WTC11 (cell line): ENCODE results near the gene TANC1. TPM values are rescaled to one million over a fixed set of nuclear protein-coding genes. Genes with fewer than 3 reads are reported as not detected.
A peak's percentile ranks its signal among the peaks of the same experiment; 100 is the strongest.

Source experiments
- ATAC-seq: fragments of 200-7000 bp; cut with Tn5 transposase; 2 replicates; pipeline ENCODE4 v1.10.0; 2021; ENCODE audit warnings: mild to moderate bottlenecking, moderate library complexity
- CTCF ChIA-PET: fragments of 300-600 bp; sonication (Branson Sonifier 250); formaldehyde crosslinking; loops from one replicate; lab custom pipeline; 2021; ENCODE audit warnings: antibody characterized with exemption; lab: Charles Lee
- POLR2A ChIA-PET: fragments of 350-600 bp; sonication (Branson Sonifier 250); formaldehyde crosslinking; loops from one replicate; lab custom pipeline; 2021; ENCODE audit warnings: antibody characterized with exemption; lab: Charles Lee
- DNase-seq: peaks from one replicate; pipeline ENCODE4 v3.0.0; 2021; ENCODE audit warnings: low spot score
- H3K27ac Mint-ChIP-seq: 2 replicates; pipeline ENCODE4 v1.8.0; 2021; ENCODE audit warnings: mixed read lengths
- H3K27me3 Mint-ChIP-seq: 2 replicates; pipeline ENCODE4 v1.8.0; 2021; ENCODE audit warnings: low read depth, mild to moderate bottlenecking, moderate library complexity, mixed read lengths
- H3K36me3 Mint-ChIP-seq: 2 replicates; pipeline ENCODE4 v1.8.0; 2021; ENCODE audit warnings: mixed read lengths
- H3K4me1 Mint-ChIP-seq: 2 replicates; pipeline ENCODE4 v1.8.0; 2022; ENCODE audit warnings: mixed read lengths
- H3K4me3 Mint-ChIP-seq: 2 replicates; pipeline ENCODE4 v1.8.0; 2021; ENCODE audit warnings: mild to moderate bottlenecking, moderate library complexity, mixed read lengths
- H3K9me3 Mint-ChIP-seq: 2 replicates; pipeline ENCODE4 v1.8.0; 2021; ENCODE audit warnings: mixed read lengths
- ATF3 ChIP-seq: sonication (generic); formaldehyde crosslinking; conservative IDR thresholded peaks from 2 replicates; pipeline ENCODE4 v1.8.1; 2022; ENCODE audit warnings: mild to moderate bottlenecking, missing genetic modification reagents
- ATF6 ChIP-seq: sonication (generic); formaldehyde crosslinking; IDR thresholded peaks from 2 replicates; pipeline ENCODE4 v1.8.1; 2023; ENCODE audit warnings: mild to moderate bottlenecking, missing genetic modification reagents
- CREB1 ChIP-seq: sonication (generic); formaldehyde crosslinking; IDR thresholded peaks from 2 replicates; pipeline ENCODE4 v1.8.0; 2023; ENCODE audit warnings: mild to moderate bottlenecking, missing genetic modification reagents
- CREM ChIP-seq: sonication (generic); formaldehyde crosslinking; IDR thresholded peaks from 2 replicates; pipeline ENCODE4 v1.8.1; 2022; ENCODE audit warnings: mild to moderate bottlenecking, missing genetic modification reagents, moderate library complexity
- E2F1 ChIP-seq: sonication (generic); formaldehyde crosslinking; IDR thresholded peaks from 2 replicates; pipeline ENCODE4 v1.8.0; 2022; ENCODE audit warnings: mild to moderate bottlenecking, missing genetic modification reagents
- FOXK1 ChIP-seq: sonication (generic); formaldehyde crosslinking; IDR thresholded peaks from 2 replicates; pipeline ENCODE4 v1.8.0; 2022; ENCODE audit warnings: mild to moderate bottlenecking, moderate library complexity, missing genetic modification reagents
- FOXP1 ChIP-seq: sonication (generic); formaldehyde crosslinking; IDR thresholded peaks from 2 replicates; pipeline ENCODE4 v1.8.0; 2022; ENCODE audit warnings: missing genetic modification reagents, mild to moderate bottlenecking, moderate library complexity, borderline replicate concordance
- FOXP4 ChIP-seq: sonication (generic); formaldehyde crosslinking; IDR thresholded peaks from 2 replicates; pipeline ENCODE4 v1.8.0; 2022; ENCODE audit warnings: mild to moderate bottlenecking, missing genetic modification reagents
- GABPB1 ChIP-seq: sonication (generic); formaldehyde crosslinking; IDR thresholded peaks from 2 replicates; pipeline ENCODE4 v1.8.1; 2023; ENCODE audit warnings: mild to moderate bottlenecking, missing genetic modification reagents
- JUN ChIP-seq: sonication (generic); formaldehyde crosslinking; IDR thresholded peaks from 2 replicates; pipeline ENCODE4 v1.8.0; 2023; ENCODE audit warnings: mild to moderate bottlenecking, missing genetic modification reagents
- MAX ChIP-seq: sonication (generic); formaldehyde crosslinking; IDR thresholded peaks from 2 replicates; pipeline ENCODE4 v1.8.0; 2022; ENCODE audit warnings: mild to moderate bottlenecking, missing genetic modification reagents
- MXD4 ChIP-seq: fragments of 250-450 bp; sonication (Bioruptor Pico); IDR thresholded peaks from 2 replicates; pipeline ENCODE4 v1.8.0; 2021; ENCODE audit warnings: mild to moderate bottlenecking, moderate library complexity, borderline replicate concordance
- NR1H2 ChIP-seq: sonication (generic); formaldehyde crosslinking; IDR thresholded peaks from 2 replicates; pipeline ENCODE4 v1.9.0; 2021; ENCODE audit warnings: mild to moderate bottlenecking, moderate library complexity, missing genetic modification reagents
- NR2C2 ChIP-seq: sonication (generic); formaldehyde crosslinking; IDR thresholded peaks from 2 replicates; pipeline ENCODE4 v1.8.0; 2022; ENCODE audit warnings: mild to moderate bottlenecking, missing genetic modification reagents
- NR3C1 ChIP-seq: sonication (generic); formaldehyde crosslinking; conservative IDR thresholded peaks from 2 replicates; pipeline ENCODE4 v1.8.1; 2023; ENCODE audit warnings: low read depth, mild to moderate bottlenecking, missing genetic modification reagents
- RELA ChIP-seq: sonication (generic); formaldehyde crosslinking; IDR thresholded peaks from 2 replicates; pipeline ENCODE4 v1.8.1; 2022; ENCODE audit warnings: missing genetic modification reagents, mild to moderate bottlenecking, borderline replicate concordance
- SMAD3 ChIP-seq: sonication (generic); formaldehyde crosslinking; IDR thresholded peaks from 2 replicates; pipeline ENCODE4 v1.8.0; 2022; ENCODE audit warnings: missing genetic modification reagents, mild to moderate bottlenecking, borderline replicate concordance
- SOX15 ChIP-seq: fragments of 250-450 bp; sonication (Bioruptor Pico); IDR thresholded peaks from 2 replicates; pipeline ENCODE4 v1.9.0; 2021; ENCODE audit warnings: mild to moderate bottlenecking
- SP1 ChIP-seq: sonication (generic); formaldehyde crosslinking; conservative IDR thresholded peaks from 2 replicates; pipeline ENCODE4 v1.8.1; 2022; ENCODE audit warnings: missing genetic modification reagents
- ZBTB21 ChIP-seq: sonication (generic); formaldehyde crosslinking; IDR thresholded peaks from 2 replicates; pipeline ENCODE4 v1.8.1; 2023; ENCODE audit warnings: mild to moderate bottlenecking, missing genetic modification reagents, borderline replicate concordance
- ZNF219 ChIP-seq: sonication (generic); formaldehyde crosslinking; IDR thresholded peaks from 2 replicates; pipeline ENCODE4 v1.8.0; 2023; ENCODE audit warnings: missing genetic modification reagents, mild to moderate bottlenecking, borderline replicate concordance
- ZNF232 ChIP-seq: sonication (generic); formaldehyde crosslinking; IDR thresholded peaks from 2 replicates; pipeline ENCODE4 v1.8.0; 2022; ENCODE audit warnings: mild to moderate bottlenecking, missing genetic modification reagents
- ZNF263 ChIP-seq: sonication (generic); formaldehyde crosslinking; IDR thresholded peaks from 2 replicates; pipeline ENCODE4 v1.8.1; 2022; ENCODE audit warnings: low read depth, mild to moderate bottlenecking, moderate library complexity, missing genetic modification reagents
- ZNF396 ChIP-seq: fragments of 250-450 bp; sonication (Bioruptor Pico); IDR thresholded peaks from 2 replicates; pipeline ENCODE4 v1.8.0; 2021; ENCODE audit warnings: mild to moderate bottlenecking, moderate library complexity, borderline replicate concordance
- total RNA-seq: library from RNA; stranded (reverse); gene quantifications from 3 replicates; pipeline ENCODE4 v1.2.3, GENCODE V29; 2021

Gene TANC1
- total RNA-seq, 1 experiment from 2014 or later = 11.6 TPM

GRCh38 chr2:158922601-158923000 is 45.8 kb upstream of the TANC1 start (continued):
- TF ChIP-seq SP1 = no peak
- no peak for TF ChIP-seq SMAD3 (CRISPR knock-in tag)
- TF ChIP-seq NR2C2 (CRISPR knock-in tag) = no peak
- no peak for TF ChIP-seq MXD4
- no peak for TF ChIP-seq NR1H2
- no peak for TF ChIP-seq NR3C1 (CRISPR knock-in tag)

GRCh38 chr2:158923180-158923594 is 45.3 kb upstream of the TANC1 start:
- Mint-ChIP-seq H3K27me3 (no peaks in the 10 kb centered on the region), H3K27ac (peak overlapping the region; percentile 34; the same call in 1 of the 2 replicates), H3K9me3 (peaks cover 15% of the 10 kb centered on the region), H3K36me3 (no peaks in the 10 kb centered on the region; the same call in 1 of the 2 replicates), H3K4me1 (peaks cover 34% of the 10 kb centered on the region), H3K4me3 (no peak overlapping the region)
- no peak for DNase-seq
- ATAC-seq = peak; percentile 66
- ChIA-PET CTCF (no interaction called here), POLR2A (no interaction called here)
- TF ChIP-seq GABPB1 (CRISPR knock-in tag) (no peak), CREM (CRISPR knock-in tag) (no peak), ZBTB21 (CRISPR knock-in tag) (no peak), ATF3 (no peak), ZNF396 (no peak), ZNF263 (CRISPR knock-in tag) (no peak), ATF6 (CRISPR knock-in tag) (no peak), FOXK1 (CRISPR knock-in tag) (no peak), ZNF219 (CRISPR knock-in tag) (no peak)

GRCh38 chr2:158923641-158924040 is 44.8 kb upstream of the TANC1 start:
- DNase-seq (no peak), ATAC-seq (no peak)
- Mint-ChIP-seq H3K27me3 (no peaks in the 10 kb centered on the region), H3K4me3 (no peak overlapping the region), H3K36me3 (no peaks in the 10 kb centered on the region; the same call in 1 of the 2 replicates), H3K27ac (no peak overlapping the region), H3K9me3 (peaks cover 19% of the 10 kb centered on the region)
- CTCF ChIA-PET = no interaction called here
- POLR2A ChIA-PET = interaction anchor here (0.6 kb wide), 1 partner anchor 294 kb away, joined by 3 read pairs; no protein-coding TSS in a partner anchor
- TF ChIP-seq ZBTB21 (CRISPR knock-in tag) = no peak
- no peak for TF ChIP-seq ZNF219 (CRISPR knock-in tag)
- no peak for TF ChIP-seq FOXP1
- TF ChIP-seq RELA (CRISPR knock-in tag) = no peak
- TF ChIP-seq SOX15 = no peak
- TF ChIP-seq, all 79 proteins: peak for 0
- peaks cover 34% of the 10 kb centered on the region for H3K4me1 Mint-ChIP-seq

- ChIA-PET POLR2A (no interaction called here), CTCF (no interaction called here)
- no peak for ATAC-seq
- H3K9me3 Mint-ChIP-seq = peaks cover 35% of the 10 kb centered on the region
- no peaks in the 10 kb centered on the region; the same call in none of the 2 replicates for H3K36me3 Mint-ChIP-seq
- H3K27me3 Mint-ChIP-seq = no peaks in the 10 kb centered on the region
- H3K4me3 Mint-ChIP-seq = no peak overlapping the region
- peaks cover 29% of the 10 kb centered on the region for H3K4me1 Mint-ChIP-seq
- TF ChIP-seq JUN (CRISPR knock-in tag) (no peak), SMAD3 (CRISPR knock-in tag) (no peak), CREB1 (no peak), MAX (CRISPR knock-in tag) (no peak), FOXP4 (no peak), ZNF396 (no peak), E2F1 (CRISPR knock-in tag) (no peak), ZNF232 (CRISPR knock-in tag) (no peak)
- no peak overlapping the region for H3K27ac Mint-ChIP-seq
- no peak for DNase-seq
Measured at GRCh38 chr2:158926478-158926948, 41.9 kb upstream of the TANC1 start.
